ENCODE measurements around the gene PAXIP1. TPM values are rescaled to one million over a fixed set of nuclear protein-coding genes. Genes with fewer than 3 reads are reported as not detected.

The PAXIP1 gene
- total and polyA plus RNA-seq, 2 donors (not counting 1 experiment from before 2014, with no cell fraction given) = 5.8 to 6.4 TPM

- H3K27me3 ChIP-seq (ENCODE audit: control insufficient read depth, insufficient read depth, low read length) = no peaks in the 10 kb centered on the region
- no peak overlapping the region for H2AFZ ChIP-seq (ENCODE audit: low read length)
- H3K27ac ChIP-seq (ENCODE audit: insufficient read depth, low read length) = no peak overlapping the region
- TF ChIP-seq CTCF (conservative IDR thresholded peaks at IDR 0.05 in 1 of 2, IDR thresholded peaks at IDR 0.05 in 1 of 2; ENCODE audit: low read depth in 1 of 2, low read length in 2 of 2) (no peak), EZH2 (IDR thresholded peaks at IDR 0.05; ENCODE audit: low read length, missing control alignments) (no peak)
- H3K36me3 ChIP-seq (ENCODE audit: control insufficient read depth, insufficient read depth, low read length) = peaks cover 2% of the 10 kb centered on the region
- no peaks in the 10 kb centered on the region for H3K9me3 ChIP-seq (ENCODE audit: control insufficient read depth, insufficient read depth, low read depth, low read length)
- no peak overlapping the region for H3K4me3 ChIP-seq (replicated peaks in 1 of 4; ENCODE audit: control extremely low read depth in 1 of 4, insufficient read depth in 1 of 4, low read depth in 3 of 4, low read length in 4 of 4)
- H3K79me2 ChIP-seq (ENCODE audit: control insufficient read depth, insufficient read depth, low read length) = no peaks in the 10 kb centered on the region
- H3K4me2 ChIP-seq (ENCODE audit: extremely low read depth, insufficient read depth, low read length) = no peak overlapping the region
- H3K4me1 ChIP-seq (ENCODE audit: control insufficient read depth, extremely low read depth, insufficient read depth, low read length) = no peaks in the 10 kb centered on the region
- no peak for DNase-seq (ENCODE audit: low read depth in 2 of 2)
- no peaks in the 10 kb centered on the region for H4K20me1 ChIP-seq (ENCODE audit: control insufficient read depth, extremely low read depth, insufficient read depth, low read length)
- no peak overlapping the region for H3K9ac ChIP-seq (ENCODE audit: insufficient read depth, low read length)
Observed at GRCh38 chr7:154976844-154977243, 26.1 kb downstream of the PAXIP1 start.

- Histone ChIP-seq H3K36me3 (ENCODE audit: control insufficient read depth, insufficient read depth, low read length) (peaks cover 2% of the 10 kb centered on the region), H3K79me2 (ENCODE audit: control insufficient read depth, insufficient read depth, low read length) (no peaks in the 10 kb centered on the region), H2AFZ (ENCODE audit: low read length) (no peak overlapping the region), H3K27ac (ENCODE audit: insufficient read depth, low read length) (no peak overlapping the region), H3K4me1 (ENCODE audit: control insufficient read depth, extremely low read depth, insufficient read depth, low read length) (no peaks in the 10 kb centered on the region), H3K4me3 (replicated peaks in 1 of 4; ENCODE audit: control extremely low read depth in 1 of 4, insufficient read depth in 1 of 4, low read depth in 3 of 4, low read length in 4 of 4) (no peak overlapping the region), H4K20me1 (ENCODE audit: control insufficient read depth, extremely low read depth, insufficient read depth, low read length) (no peaks in the 10 kb centered on the region), H3K9ac (ENCODE audit: insufficient read depth, low read length) (no peak overlapping the region), H3K9me3 (ENCODE audit: control insufficient read depth, insufficient read depth, low read depth, low read length) (no peaks in the 10 kb centered on the region), H3K27me3 (ENCODE audit: control insufficient read depth, insufficient read depth, low read length) (no peaks in the 10 kb centered on the region), H3K4me2 (ENCODE audit: extremely low read depth, insufficient read depth, low read length) (no peak overlapping the region)
- no peak for DNase-seq (ENCODE audit: low read depth in 2 of 2)
- TF ChIP-seq EZH2 (IDR thresholded peaks at IDR 0.05; ENCODE audit: low read length, missing control alignments) (no peak), CTCF (conservative IDR thresholded peaks at IDR 0.05 in 1 of 2, IDR thresholded peaks at IDR 0.05 in 1 of 2; ENCODE audit: low read depth in 1 of 2, low read length in 2 of 2) (no peak)
Observed at GRCh38 chr7:154975984-154976383, 26.9 kb downstream of the PAXIP1 start.

- Histone ChIP-seq H3K9me3 (ENCODE audit: control insufficient read depth, insufficient read depth, low read depth, low read length) (no peaks in the 10 kb centered on the region), H3K27ac (ENCODE audit: insufficient read depth, low read length) (no peak overlapping the region), H3K79me2 (ENCODE audit: control insufficient read depth, insufficient read depth, low read length) (no peaks in the 10 kb centered on the region), H3K4me3 (replicated peaks in 1 of 4; ENCODE audit: control extremely low read depth in 1 of 4, insufficient read depth in 1 of 4, low read depth in 3 of 4, low read length in 4 of 4) (no peak overlapping the region), H3K36me3 (ENCODE audit: control insufficient read depth, insufficient read depth, low read length) (peaks cover 5% of the 10 kb centered on the region), H4K20me1 (ENCODE audit: control insufficient read depth, extremely low read depth, insufficient read depth, low read length) (no peaks in the 10 kb centered on the region), H2AFZ (ENCODE audit: low read length) (no peak overlapping the region), H3K4me1 (ENCODE audit: control insufficient read depth, extremely low read depth, insufficient read depth, low read length) (no peaks in the 10 kb centered on the region), H3K9ac (ENCODE audit: insufficient read depth, low read length) (no peak overlapping the region), H3K4me2 (ENCODE audit: extremely low read depth, insufficient read depth, low read length) (no peak overlapping the region), H3K27me3 (ENCODE audit: control insufficient read depth, insufficient read depth, low read length) (no peaks in the 10 kb centered on the region)
- no peak for DNase-seq (ENCODE audit: low read depth in 2 of 2)
- TF ChIP-seq EZH2 (IDR thresholded peaks at IDR 0.05; ENCODE audit: low read length, missing control alignments) (no peak), CTCF (conservative IDR thresholded peaks at IDR 0.05 in 1 of 2, IDR thresholded peaks at IDR 0.05 in 1 of 2; ENCODE audit: low read depth in 1 of 2, low read length in 2 of 2) (no peak)
Observed at GRCh38 chr7:154973381-154973780, 29.5 kb downstream of the PAXIP1 start.
